Stimulated activated naive CD8-positive, alpha-beta T cell treated with anti-CD3 and anti-CD28 coated beads, Interleukin-15, Interleukin-2, amounts not matched to agents 100 ng/mL and 50 ng/mL, for 24 hours (primary cell): ENCODE results near the gene TBC1D10A.

Experiments used
- H3K27ac Mint-ChIP-seq: one replicate; pipeline ENCODE4 v1.8.0; 2021; ENCODE audit warnings: mild to moderate bottlenecking, mixed read lengths
- H3K27me3 Mint-ChIP-seq: one replicate; pipeline ENCODE4 v1.8.0; 2021; ENCODE audit warnings: mixed read lengths
- H3K36me3 Mint-ChIP-seq: one replicate; pipeline ENCODE4 v1.8.0; 2021; ENCODE audit warnings: low read depth, mixed read lengths
- H3K4me1 Mint-ChIP-seq: one replicate; pipeline ENCODE4 v1.8.0; 2021; ENCODE audit warnings: low read depth, mixed read lengths
- H3K4me3 Mint-ChIP-seq: one replicate; pipeline ENCODE4 v1.8.0; 2021; ENCODE audit warnings: mild to moderate bottlenecking, mixed read lengths
- H3K9me3 Mint-ChIP-seq: one replicate; pipeline ENCODE4 v1.8.0; 2021; ENCODE audit warnings: mixed read lengths

Gene TBC1D10A

GRCh38 chr22:30326706-30327362 lies at the start of gene TBC1D10A:
TSS of gene TBC1D10A (minus strand) at chr22:30326941. CDS start at chr22:30326881, 60 bp downstream.
- H3K27me3 Mint-ChIP-seq = no peaks in the 10 kb centered on the region
- peaks cover 18% of the 10 kb centered on the region for H3K36me3 Mint-ChIP-seq
- H3K4me3 Mint-ChIP-seq = peak within 1 kb of the TSS; percentile 84
- peak within 1 kb of the TSS; percentile 88 for H3K27ac Mint-ChIP-seq
- no peaks in the 10 kb centered on the region for H3K9me3 Mint-ChIP-seq
- peaks cover 43% of the 10 kb centered on the region for H3K4me1 Mint-ChIP-seq

- Mint-ChIP-seq H3K4me1 (no peaks in the 10 kb centered on the region), H3K36me3 (no peaks in the 10 kb centered on the region), H3K27ac (no peak overlapping the region), H3K27me3 (no peaks in the 10 kb centered on the region), H3K4me3 (no peak overlapping the region), H3K9me3 (no peaks in the 10 kb centered on the region)
These were observed 48.6 kb upstream of the TBC1D10A start for GRCh38 chr22:30375312-30375849.

GRCh38 chr22:30373331-30374325 lies 46.9 kb upstream of the TBC1D10A start:
- no peaks in the 10 kb centered on the region for H3K36me3 Mint-ChIP-seq
- H3K27me3 Mint-ChIP-seq = no peaks in the 10 kb centered on the region
- H3K4me1 Mint-ChIP-seq = no peaks in the 10 kb centered on the region
- no peak overlapping the region for H3K4me3 Mint-ChIP-seq
- H3K27ac Mint-ChIP-seq = no peak overlapping the region
- H3K9me3 Mint-ChIP-seq = no peaks in the 10 kb centered on the region

GRCh38 chr22:30372915-30373314 lies 46.2 kb upstream of the TBC1D10A start:
- no peaks in the 10 kb centered on the region for H3K9me3 Mint-ChIP-seq
- H3K36me3 Mint-ChIP-seq = no peaks in the 10 kb centered on the region
- H3K27ac Mint-ChIP-seq = no peak overlapping the region
- no peaks in the 10 kb centered on the region for H3K27me3 Mint-ChIP-seq
- no peaks in the 10 kb centered on the region for H3K4me1 Mint-ChIP-seq
- H3K4me3 Mint-ChIP-seq = no peak overlapping the region

- Mint-ChIP-seq H3K4me1 (no peaks in the 10 kb centered on the region), H3K9me3 (no peaks in the 10 kb centered on the region), H3K4me3 (no peak overlapping the region), H3K27me3 (no peaks in the 10 kb centered on the region), H3K36me3 (no peaks in the 10 kb centered on the region), H3K27ac (no peak overlapping the region)
These were observed 45.2 kb upstream of the TBC1D10A start for GRCh38 chr22:30371981-30372380.

- Mint-ChIP-seq H3K27me3 (no peaks in the 10 kb centered on the region), H3K4me1 (no peaks in the 10 kb centered on the region), H3K4me3 (no peak overlapping the region), H3K36me3 (no peaks in the 10 kb centered on the region), H3K27ac (no peak overlapping the region), H3K9me3 (no peaks in the 10 kb centered on the region)
These were observed 44.6 kb upstream of the TBC1D10A start for GRCh38 chr22:30371321-30371720.

- Mint-ChIP-seq H3K36me3 (no peaks in the 10 kb centered on the region), H3K9me3 (no peaks in the 10 kb centered on the region), H3K27me3 (no peaks in the 10 kb centered on the region), H3K4me3 (no peak overlapping the region), H3K4me1 (no peaks in the 10 kb centered on the region), H3K27ac (no peak overlapping the region)
These were observed 44.0 kb upstream of the TBC1D10A start for GRCh38 chr22:30370641-30371230.

- H3K27me3 Mint-ChIP-seq = no peaks in the 10 kb centered on the region
- H3K4me1 Mint-ChIP-seq = no peaks in the 10 kb centered on the region
- H3K27ac Mint-ChIP-seq = no peak overlapping the region
- no peak overlapping the region for H3K4me3 Mint-ChIP-seq
- H3K36me3 Mint-ChIP-seq = no peaks in the 10 kb centered on the region
- H3K9me3 Mint-ChIP-seq = no peaks in the 10 kb centered on the region
These were observed 41.7 kb upstream of the TBC1D10A start for GRCh38 chr22:30368420-30368819.

GRCh38 chr22:30365891-30366290 lies 39.1 kb upstream of the TBC1D10A start:
- H3K27me3 Mint-ChIP-seq = no peaks in the 10 kb centered on the region
- no peak overlapping the region for H3K27ac Mint-ChIP-seq

GRCh38 chr22:30362651-30363281 lies 36.0 kb upstream of the TBC1D10A start:
- H3K4me1 Mint-ChIP-seq = peaks cover 4% of the 10 kb centered on the region
- H3K36me3 Mint-ChIP-seq = no peaks in the 10 kb centered on the region
- no peak overlapping the region for H3K4me3 Mint-ChIP-seq
- H3K9me3 Mint-ChIP-seq = no peaks in the 10 kb centered on the region
- H3K27ac Mint-ChIP-seq = no peak overlapping the region
- no peaks in the 10 kb centered on the region for H3K27me3 Mint-ChIP-seq

More at GRCh38 chr22:30365891-30366290, 39.1 kb upstream of the TBC1D10A start:
- H3K4me1 Mint-ChIP-seq = no peaks in the 10 kb centered on the region
- no peaks in the 10 kb centered on the region for H3K36me3 Mint-ChIP-seq
- no peaks in the 10 kb centered on the region for H3K9me3 Mint-ChIP-seq
- no peak overlapping the region for H3K4me3 Mint-ChIP-seq

- no peak overlapping the region for H3K27ac Mint-ChIP-seq
- H3K4me1 Mint-ChIP-seq = peaks cover 9% of the 10 kb centered on the region
- no peak overlapping the region for H3K4me3 Mint-ChIP-seq
- no peaks in the 10 kb centered on the region for H3K27me3 Mint-ChIP-seq
- no peaks in the 10 kb centered on the region for H3K36me3 Mint-ChIP-seq
- no peaks in the 10 kb centered on the region for H3K9me3 Mint-ChIP-seq
These were observed 35.3 kb upstream of the TBC1D10A start for GRCh38 chr22:30361916-30362650.

GRCh38 chr22:30358541-30358940 lies 31.8 kb upstream of the TBC1D10A start:
- Mint-ChIP-seq H3K4me1 (peaks cover 36% of the 10 kb centered on the region), H3K9me3 (no peaks in the 10 kb centered on the region), H3K4me3 (no peak overlapping the region), H3K27ac (no peak overlapping the region), H3K27me3 (no peaks in the 10 kb centered on the region), H3K36me3 (peaks cover 21% of the 10 kb centered on the region)

- H3K27ac Mint-ChIP-seq = peak overlapping the region; percentile 47
- H3K9me3 Mint-ChIP-seq = no peaks in the 10 kb centered on the region
- H3K36me3 Mint-ChIP-seq = peaks cover 25% of the 10 kb centered on the region
- H3K4me1 Mint-ChIP-seq = peaks cover 41% of the 10 kb centered on the region
- peak overlapping the region; percentile 96 for H3K4me3 Mint-ChIP-seq
- H3K27me3 Mint-ChIP-seq = no peaks in the 10 kb centered on the region
These were observed 31.0 kb upstream of the TBC1D10A start for GRCh38 chr22:30357650-30358215.

GRCh38 chr22:30357236-30357570 lies 30.5 kb upstream of the TBC1D10A start:
- Mint-ChIP-seq H3K27ac (peak overlapping the region; percentile 81), H3K9me3 (no peaks in the 10 kb centered on the region), H3K4me1 (peaks cover 45% of the 10 kb centered on the region), H3K36me3 (peaks cover 30% of the 10 kb centered on the region), H3K27me3 (no peaks in the 10 kb centered on the region), H3K4me3 (peak overlapping the region; percentile 96)
